ENCODE measurements around the gene TCEAL9. TPM values are rescaled to one million over a fixed set of nuclear protein-coding genes. Genes with fewer than 3 reads are reported as not detected.

TCEAL9 gene
- total RNA-seq, 1 donor from 2014 or later = 108 TPM

- Mint-ChIP-seq H3K4me3 (no peak overlapping the region), H3K4me1 (peaks cover 28% of the 10 kb centered on the region), H3K27ac (no peak overlapping the region), H3K9me3 (peaks cover 4% of the 10 kb centered on the region), H3K27me3 (ENCODE audit: insufficient read depth, low read depth) (peaks cover 2% of the 10 kb centered on the region), H3K36me3 (peaks cover 16% of the 10 kb centered on the region)
- H3K4me1 ChIP-seq = no peaks in the 10 kb centered on the region
- TF ChIP-seq EZH2 (IDR thresholded peaks at IDR 0.05) = no peak
- no peak for TF ChIP-seq EZH2phosphoT487 (IDR thresholded peaks at IDR 0.05)
- no peak for TF ChIP-seq CTCF (IDR thresholded peaks at IDR 0.05)
- H3K9ac ChIP-seq = no peak overlapping the region
- H3K9me3 ChIP-seq (ENCODE audit: low read depth) = no peaks in the 10 kb centered on the region
- no peak for DNase-seq (ENCODE audit: low spot score)
- peaks cover 3% of the 10 kb centered on the region for H3K27me3 ChIP-seq
- no peak overlapping the region for H3K27ac ChIP-seq
- peaks cover 9% of the 10 kb centered on the region for H3K79me2 ChIP-seq (ENCODE audit: low read depth)
- peaks cover 4% of the 10 kb centered on the region for H3K36me3 ChIP-seq
- H3K4me3 ChIP-seq = no peak overlapping the region
- H3F3A ChIP-seq (ENCODE audit: low read depth) = no peaks in the 10 kb centered on the region
- no peak overlapping the region for H2AFZ ChIP-seq (replicated peaks)
- no peak overlapping the region for H3K4me2 ChIP-seq
- no peaks in the 10 kb centered on the region for H4K20me1 ChIP-seq (ENCODE audit: low read depth)
These were observed 51.5 kb downstream of the TCEAL9 start for GRCh38 chrX:103407776-103408175.

Small RNAs within 50 kb of the gene (small RNA-seq; reads per million reads assigned to genes)
- gene Z92846.1 = not detected

Other genes with a start within 250 kb of the TCEAL9 start
- 64.0 and 106 TPM in 2 replicates for gene BEX4, start 141.4 kb upstream of the TCEAL9 start, total RNA-seq (ENCODE audit: low replicate concordance)
- gene TCEAL8, start 101.4 kb upstream of the TCEAL9 start, total RNA-seq (ENCODE audit: low replicate concordance) = 95.7 and 160 TPM in 2 replicates
- gene TCEAL5, start 79.8 kb upstream of the TCEAL9 start, total RNA-seq (ENCODE audit: low replicate concordance) = 0.12 TPM in 1 of 2 replicates, not detected in the other
- 37.5 and 45.4 TPM in 2 replicates for gene BEX2, start 45.5 kb upstream of the TCEAL9 start, total RNA-seq (ENCODE audit: low replicate concordance)
- 30.8 and 34.3 TPM in 2 replicates for gene TCEAL7, start 26.3 kb upstream of the TCEAL9 start, total RNA-seq (ENCODE audit: low replicate concordance)
- gene BEX3, start 20.0 kb downstream of the TCEAL9 start, total RNA-seq (ENCODE audit: low replicate concordance) = 344 and 392 TPM in 2 replicates
- gene RAB40A, start 163.0 kb downstream of the TCEAL9 start, total RNA-seq (ENCODE audit: low replicate concordance) = 0.31 and 0.60 TPM in 2 replicates
- gene TCEAL4, start 229.0 kb downstream of the TCEAL9 start, total RNA-seq (ENCODE audit: low replicate concordance) = 40.3 and 48.7 TPM in 2 replicates